Parathyroid adenoma (tissue), 2 donors: ENCODE measurements around the gene ANXA4.
A peak's percentile ranks its signal among the peaks of the same experiment; 100 is the strongest.
"Not testable (repeated sequence)": the region's sequence is repeated elsewhere in the genome, so short reads cannot be mapped to it uniquely, and the experiment has no call there.

ENCODE experiments used
- H2AFZ ChIP-seq: fragments of 300-600 bp; sonication (generic); one replicate; pipeline ENCODE4 v1.7.0; 2017; ENCODE audit warnings: antibody characterized with exemption, mild to moderate bottlenecking
- H3K27ac ChIP-seq: fragments of 300-600 bp; sonication (generic); one replicate; pipeline ENCODE4 v1.7.0; 2017
- H3K27me3 ChIP-seq: fragments of 300-600 bp; sonication (generic); one replicate; pipeline ENCODE4 v1.7.0; 2017; ENCODE audit warnings: low read length; ENCODE audit not compliant: control insufficient read depth, insufficient read depth
- H3K36me3 ChIP-seq: fragments of 300-600 bp; sonication (generic); one replicate; pipeline ENCODE4 v1.7.0; 2017; ENCODE audit warnings: low read length; ENCODE audit not compliant: control insufficient read depth, insufficient read depth
- H3K4me1 ChIP-seq: fragments of 300-600 bp; sonication (generic); one replicate; pipeline ENCODE4 v1.7.0; 2017; ENCODE audit warnings: control low read depth
- H3K4me2 ChIP-seq: fragments of 300-600 bp; sonication (generic); one replicate; pipeline ENCODE4 v1.7.0; 2017; ENCODE audit warnings: low read length
- H3K4me3 ChIP-seq: fragments of 300-600 bp; sonication (generic); one replicate; pipeline ENCODE4 v1.7.0; 2017; ENCODE audit warnings: low read depth, low read length
- H3K79me2 ChIP-seq: fragments of 300-600 bp; sonication (generic); one replicate; pipeline ENCODE4 v1.7.0; 2017; ENCODE audit warnings: control low read depth
- H3K9ac ChIP-seq: fragments of 300-600 bp; sonication (generic); one replicate; pipeline ENCODE4 v1.7.0; 2017; ENCODE audit warnings: mild to moderate bottlenecking
- H3K9me3 ChIP-seq: fragments of 300-600 bp; sonication (generic); one replicate; pipeline ENCODE4 v1.7.0; 2017; ENCODE audit warnings: low read length; ENCODE audit not compliant: control insufficient read depth
- CTCF ChIP-seq: fragments of 300-600 bp; sonication (generic); IDR thresholded peaks from one replicate; pipeline ENCODE4 v1.7.0; 2017; ENCODE audit warnings: antibody characterized with exemption, mild to moderate bottlenecking
- donor health status: primary hyperparathyroidism.

The ANXA4 gene

DNA sequence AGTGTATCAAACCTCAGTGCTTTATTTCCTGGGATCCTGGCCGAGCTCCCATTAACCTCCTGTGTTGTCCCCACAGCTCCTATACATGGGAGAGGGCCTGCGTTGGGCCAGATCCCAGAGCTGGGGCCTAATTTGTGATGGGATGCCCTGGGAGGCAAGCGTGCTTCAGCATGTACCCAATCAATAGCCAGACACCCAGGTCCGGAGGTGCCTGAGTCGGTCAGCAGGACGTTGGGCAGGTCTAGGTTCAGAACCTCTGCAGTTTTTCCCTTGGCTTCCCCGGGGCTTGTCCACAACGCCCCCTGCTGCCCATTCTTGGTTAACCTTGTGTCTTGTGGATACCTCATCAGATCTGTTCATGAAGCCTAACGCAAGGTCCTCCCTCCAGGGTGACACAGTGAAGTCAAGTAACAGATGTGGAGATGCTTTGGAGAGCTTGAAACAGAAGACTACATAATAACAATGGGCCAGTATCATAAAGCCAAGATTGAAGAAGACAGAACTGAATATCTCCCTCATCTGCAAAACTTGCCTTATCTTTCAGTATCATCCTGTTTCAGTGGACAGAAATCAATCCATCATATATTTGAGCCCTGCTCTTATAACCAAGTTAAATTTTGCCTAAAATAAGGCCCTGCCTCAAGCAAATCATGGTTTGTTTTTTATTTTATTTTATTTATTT, 27.3 kb upstream of the ANXA4 start:
- peak; percentile 89 for TF ChIP-seq CTCF
- not testable (repeated sequence) for H3K4me2 ChIP-seq, H3K27me3 ChIP-seq, H3K36me3 ChIP-seq, H3K4me3 ChIP-seq, H3K9ac ChIP-seq, H3K9me3 ChIP-seq
- H3K27ac ChIP-seq = peak overlapping the region; percentile 26
- H3K79me2 ChIP-seq = peaks cover 22% of the 10 kb centered on the region
- H3K4me1 ChIP-seq = peaks cover 19% of the 10 kb centered on the region
- H2AFZ ChIP-seq = peak overlapping the region; percentile 56

GRCh38 chr2:69715964-69716363, 26.0 kb upstream of the ANXA4 start:
- H3K9me3 ChIP-seq = no peaks in the 10 kb centered on the region
- no peak for TF ChIP-seq CTCF
- no peak overlapping the region for H3K4me2 ChIP-seq
- H3K4me3 ChIP-seq = no peak overlapping the region
- H3K27me3 ChIP-seq = no peaks in the 10 kb centered on the region
- H3K36me3 ChIP-seq = no peaks in the 10 kb centered on the region
- H3K27ac ChIP-seq = peak overlapping the region; percentile 48
- peaks cover 21% of the 10 kb centered on the region for H3K79me2 ChIP-seq
- peak overlapping the region; percentile 64 for H2AFZ ChIP-seq
- H3K4me1 ChIP-seq = peaks cover 19% of the 10 kb centered on the region
- H3K9ac ChIP-seq = no peak overlapping the region

DNA sequence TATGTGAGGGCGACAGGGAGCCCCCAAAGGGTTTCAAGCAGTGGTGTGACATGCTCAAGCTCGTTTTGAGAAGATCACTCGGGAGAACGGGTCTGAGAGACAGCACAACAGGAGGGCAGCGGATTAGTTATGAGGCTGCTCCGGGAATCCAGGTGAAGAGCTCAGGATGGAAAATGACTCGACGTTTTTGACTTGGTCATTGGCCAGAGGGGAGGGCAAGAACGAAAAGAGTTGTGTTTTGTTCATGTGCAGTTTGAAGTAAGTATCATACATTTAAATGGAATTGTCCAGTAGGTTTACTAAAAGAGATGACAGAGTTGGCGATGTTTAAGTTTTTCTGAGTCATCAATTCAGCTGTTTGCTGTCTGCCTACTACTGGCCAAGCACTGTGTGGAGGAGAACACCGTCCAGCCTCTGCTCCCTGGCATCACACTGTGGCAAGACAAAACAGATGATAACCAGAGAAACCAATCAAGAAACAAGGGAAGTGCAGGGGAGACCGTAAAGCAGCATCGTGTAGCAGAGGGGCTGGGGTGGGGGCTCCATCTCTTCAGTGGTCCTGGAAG, 25.3 kb upstream of the ANXA4 start:
- peak overlapping the region; percentile 48 for H3K27ac ChIP-seq
- H3K9ac ChIP-seq = no peak overlapping the region
- no peak for TF ChIP-seq CTCF
- no peaks in the 10 kb centered on the region for H3K27me3 ChIP-seq
- H3K79me2 ChIP-seq = peaks cover 16% of the 10 kb centered on the region
- H3K9me3 ChIP-seq = no peaks in the 10 kb centered on the region
- H3K36me3 ChIP-seq = no peaks in the 10 kb centered on the region
- peaks cover 19% of the 10 kb centered on the region for H3K4me1 ChIP-seq
- H3K4me3 ChIP-seq = no peak overlapping the region
- peak overlapping the region; percentile 64 for H2AFZ ChIP-seq
- peak overlapping the region; percentile 10 for H3K4me2 ChIP-seq

DNA sequence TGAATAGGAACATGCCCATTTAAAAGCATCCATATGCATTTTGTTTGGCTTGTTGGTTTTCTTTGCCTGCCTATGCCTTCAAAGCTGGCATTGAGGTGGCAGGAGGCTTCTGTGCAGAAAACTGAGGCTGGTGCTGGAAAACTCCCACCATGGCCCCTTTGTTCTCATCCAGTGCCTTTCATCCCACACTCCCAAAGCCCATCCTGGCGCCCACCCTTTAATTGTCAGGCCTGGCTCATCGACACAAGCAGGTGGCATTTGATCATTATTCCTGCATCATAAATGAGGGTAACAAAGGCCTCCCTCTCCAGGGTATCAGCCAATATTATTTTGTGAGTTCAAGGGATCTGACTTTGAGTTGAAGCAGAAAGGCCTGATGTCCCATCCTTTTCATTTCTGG, 24.7 kb upstream of the ANXA4 start:
- no peaks in the 10 kb centered on the region for H3K9me3 ChIP-seq
- no peak overlapping the region for H3K9ac ChIP-seq
- no peak overlapping the region for H2AFZ ChIP-seq
- H3K27me3 ChIP-seq = no peaks in the 10 kb centered on the region
- H3K36me3 ChIP-seq = no peaks in the 10 kb centered on the region
- no peak overlapping the region for H3K4me3 ChIP-seq
- H3K79me2 ChIP-seq = peaks cover 16% of the 10 kb centered on the region
- H3K27ac ChIP-seq = no peak overlapping the region
- peaks cover 19% of the 10 kb centered on the region for H3K4me1 ChIP-seq
- TF ChIP-seq CTCF = no peak
- H3K4me2 ChIP-seq = no peak overlapping the region

DNA sequence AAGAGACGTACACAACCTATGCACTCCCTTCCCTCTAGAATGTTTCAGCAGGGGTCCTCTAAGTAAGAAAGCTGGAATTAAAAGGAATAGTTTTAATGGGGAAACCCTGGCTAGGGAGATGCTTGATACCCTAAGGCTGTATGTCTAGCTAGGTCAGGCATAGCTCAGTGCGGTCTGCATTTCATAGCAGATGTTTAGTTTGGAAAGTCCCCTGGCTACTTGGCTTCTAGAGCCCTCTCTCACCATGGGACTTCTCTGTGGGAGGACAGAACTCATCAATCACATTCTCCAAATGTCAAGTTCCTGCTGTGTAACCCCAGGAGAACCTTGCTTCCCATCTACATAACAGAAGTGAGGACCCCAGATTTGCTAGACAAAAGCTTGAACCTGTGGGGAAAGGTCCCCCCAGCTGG, 24.1 kb upstream of the ANXA4 start:
- no peak overlapping the region for H3K9ac ChIP-seq
- no peak overlapping the region for H3K27ac ChIP-seq
- no peak for TF ChIP-seq CTCF
- no peak overlapping the region for H2AFZ ChIP-seq
- H3K79me2 ChIP-seq = peaks cover 16% of the 10 kb centered on the region
- no peaks in the 10 kb centered on the region for H3K36me3 ChIP-seq
- no peak overlapping the region for H3K4me2 ChIP-seq
- no peaks in the 10 kb centered on the region for H3K27me3 ChIP-seq
- no peaks in the 10 kb centered on the region for H3K9me3 ChIP-seq
- peaks cover 19% of the 10 kb centered on the region for H3K4me1 ChIP-seq
- no peak overlapping the region for H3K4me3 ChIP-seq
